NCI-H748 treated with DMSO at 0.1 percent for 48 hours (cell line): ENCODE results near the gene MEP1A.
"Not testable (repeated sequence)": the region's sequence is repeated elsewhere in the genome, so short reads cannot be mapped to it uniquely, and the experiment has no call there.

Experiments
- DNase-seq: peaks from one replicate; lab custom pipeline; 2025; lab: John Stamatoyannopoulos, UW

Gene MEP1A, protein sequence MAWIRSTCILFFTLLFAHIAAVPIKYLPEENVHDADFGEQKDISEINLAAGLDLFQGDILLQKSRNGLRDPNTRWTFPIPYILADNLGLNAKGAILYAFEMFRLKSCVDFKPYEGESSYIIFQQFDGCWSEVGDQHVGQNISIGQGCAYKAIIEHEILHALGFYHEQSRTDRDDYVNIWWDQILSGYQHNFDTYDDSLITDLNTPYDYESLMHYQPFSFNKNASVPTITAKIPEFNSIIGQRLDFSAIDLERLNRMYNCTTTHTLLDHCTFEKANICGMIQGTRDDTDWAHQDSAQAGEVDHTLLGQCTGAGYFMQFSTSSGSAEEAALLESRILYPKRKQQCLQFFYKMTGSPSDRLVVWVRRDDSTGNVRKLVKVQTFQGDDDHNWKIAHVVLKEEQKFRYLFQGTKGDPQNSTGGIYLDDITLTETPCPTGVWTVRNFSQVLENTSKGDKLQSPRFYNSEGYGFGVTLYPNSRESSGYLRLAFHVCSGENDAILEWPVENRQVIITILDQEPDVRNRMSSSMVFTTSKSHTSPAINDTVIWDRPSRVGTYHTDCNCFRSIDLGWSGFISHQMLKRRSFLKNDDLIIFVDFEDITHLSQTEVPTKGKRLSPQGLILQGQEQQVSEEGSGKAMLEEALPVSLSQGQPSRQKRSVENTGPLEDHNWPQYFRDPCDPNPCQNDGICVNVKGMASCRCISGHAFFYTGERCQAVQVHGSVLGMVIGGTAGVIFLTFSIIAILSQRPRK

DNA sequence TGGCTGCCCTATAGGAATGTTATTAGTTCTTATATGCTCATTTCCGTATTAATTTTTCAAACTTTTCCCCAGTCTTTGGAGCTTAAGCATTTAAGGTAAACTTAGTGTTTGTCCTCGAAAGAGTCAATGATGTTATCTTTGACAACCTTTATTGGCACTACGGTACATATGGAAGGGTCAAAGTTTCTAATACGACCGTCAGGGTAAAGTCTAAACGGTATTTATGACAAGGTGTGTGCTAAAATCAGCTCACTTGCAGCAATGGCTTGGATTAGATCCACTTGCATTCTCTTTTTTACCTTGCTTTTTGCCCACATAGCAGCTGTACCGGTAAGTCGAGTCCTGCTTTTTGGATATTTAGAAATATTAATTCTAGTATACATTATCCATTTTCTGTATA lies at the start of gene MEP1A:
TSS of gene MEP1A (plus strand) at position 252 of the 400 bp plus-strand sequence. CDS start at position 262, 10 bp downstream.
- no peak for DNase-seq

DNA sequence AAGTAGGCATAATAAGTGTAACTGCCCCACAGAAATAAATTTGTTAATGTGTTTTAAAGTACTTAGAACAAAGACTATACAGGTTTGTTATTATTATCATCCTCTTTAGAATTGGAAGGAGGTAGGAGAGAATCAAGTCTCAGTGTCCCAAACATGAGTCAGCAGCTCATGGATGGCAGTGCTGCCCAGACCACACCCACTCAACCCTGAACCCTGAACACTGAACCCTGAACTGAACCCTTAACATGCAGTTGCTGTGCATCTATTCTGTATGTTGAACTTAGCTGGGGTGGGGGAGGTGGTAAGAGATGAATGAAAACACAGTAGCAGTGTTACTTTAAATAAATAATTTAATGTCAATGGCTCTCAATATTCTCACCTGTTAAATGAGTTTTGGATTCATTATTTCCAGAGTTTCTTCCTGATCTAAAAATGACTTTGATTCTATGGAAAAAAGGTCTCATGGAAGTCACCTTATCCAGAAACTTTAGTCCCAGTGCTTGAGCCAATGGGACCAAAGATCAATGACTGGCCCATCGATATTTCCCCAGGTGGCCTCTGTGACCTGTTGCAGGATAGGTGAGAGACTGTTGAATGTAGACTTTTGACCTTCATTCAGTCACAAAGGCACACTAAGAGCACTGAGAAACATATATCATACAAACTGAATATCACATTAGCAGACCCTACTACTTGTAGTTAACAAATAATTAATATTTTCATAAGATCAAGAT lies 49.6 kb upstream of the MEP1A start:
- no peak for DNase-seq

DNA sequence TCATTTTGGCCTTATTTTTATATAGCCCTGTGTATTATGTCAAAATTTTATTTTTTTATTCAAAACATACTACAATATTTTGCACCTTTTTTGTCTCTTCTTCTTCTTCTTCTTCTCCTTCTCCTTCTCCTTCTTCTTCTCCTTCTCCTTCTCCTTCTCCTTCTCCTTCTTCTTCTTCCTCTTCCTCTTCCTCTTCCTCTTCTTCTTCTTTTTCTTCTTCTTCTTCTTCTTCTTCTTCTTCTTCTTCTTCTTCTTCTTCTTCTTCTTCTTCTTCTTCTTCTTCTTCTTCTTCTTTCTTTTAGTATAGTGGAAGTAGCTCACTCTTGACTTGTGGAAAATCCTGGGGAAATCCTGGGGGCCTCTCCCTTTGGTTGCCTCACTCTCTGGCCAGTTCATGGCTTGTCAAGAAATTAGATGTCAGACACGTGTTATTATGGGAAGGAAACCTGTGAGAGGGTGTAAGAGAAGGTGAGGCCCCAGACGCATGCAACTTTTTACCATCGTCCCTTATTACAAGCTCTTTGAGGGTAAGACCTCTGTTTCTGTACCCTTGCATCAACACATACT lies 48.9 kb upstream of the MEP1A start:
- not testable (repeated sequence) for DNase-seq

DNA sequence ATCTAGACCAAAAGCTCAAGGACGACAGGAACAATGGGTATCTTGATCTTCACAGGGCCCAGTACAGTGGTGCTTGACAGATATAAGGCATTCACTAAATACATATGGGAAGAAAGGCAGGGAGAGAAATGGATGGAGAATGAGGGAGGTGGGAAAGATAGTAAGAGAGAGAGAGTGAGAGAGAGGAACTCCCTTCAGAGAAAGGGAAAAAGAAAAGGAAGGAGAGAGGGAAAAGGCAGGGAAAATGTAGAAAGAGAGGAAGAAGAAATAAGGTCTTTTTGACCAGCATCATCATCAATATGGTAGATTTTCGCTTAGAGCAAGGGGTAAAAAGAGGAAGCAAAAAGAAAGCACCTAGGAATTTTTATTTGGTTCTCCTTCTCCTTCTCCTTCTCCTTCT lies 47.2 kb upstream of the MEP1A start:
- no peak for DNase-seq

DNA sequence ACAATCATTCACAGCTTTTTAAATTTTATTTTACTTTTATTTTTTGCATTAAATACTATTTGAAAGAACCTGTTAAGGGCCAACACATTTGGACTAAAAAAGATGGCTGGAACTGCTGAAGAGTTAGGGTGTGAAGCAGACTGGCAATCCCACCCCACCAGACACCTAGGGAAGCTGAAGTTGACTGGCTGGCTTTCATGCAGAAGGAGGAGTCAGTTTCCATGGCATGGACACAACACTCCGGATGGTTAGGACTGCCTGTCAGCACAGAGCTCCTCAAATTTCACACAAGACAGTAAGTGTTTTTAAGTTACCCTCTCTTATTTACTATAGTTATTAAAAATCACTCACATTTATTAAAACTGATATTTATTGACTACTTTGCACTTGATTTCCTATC lies 46.5 kb upstream of the MEP1A start, which contains the start of gene ANKRD66:
TSS of gene ANKRD66 (plus strand) at position 238 of the 400 bp plus-strand sequence. CDS start 5,016 bp downstream, outside the sequence.
- no peak for DNase-seq

DNA sequence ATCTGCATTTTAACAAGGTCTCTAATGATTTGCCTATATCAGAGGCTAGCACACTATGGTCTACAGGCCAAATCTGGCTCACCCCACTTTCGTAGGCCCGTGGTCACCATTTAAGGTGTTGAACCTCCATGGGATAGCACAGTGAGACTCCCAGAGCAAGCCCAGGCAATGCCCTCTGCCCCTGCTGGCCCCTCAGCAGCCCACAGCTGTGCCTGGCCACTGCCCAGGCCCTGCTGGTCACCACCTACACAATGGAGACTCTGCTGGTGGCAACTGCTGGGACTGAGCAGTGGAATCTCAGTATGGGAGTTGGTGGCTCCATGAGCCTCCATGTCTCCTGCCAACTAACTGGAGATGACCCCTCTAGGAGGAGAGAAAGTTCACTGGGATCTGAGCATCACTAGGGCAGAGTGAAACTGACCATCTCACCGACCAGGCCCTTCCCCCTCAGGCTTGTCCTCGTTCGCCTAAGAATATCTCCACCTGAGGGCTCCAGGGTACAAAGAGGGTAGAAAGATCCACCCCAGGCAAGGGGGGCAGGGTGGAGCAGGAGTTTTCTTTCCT lies 44.2 kb upstream of the MEP1A start:
- DNase-seq = no peak

DNA sequence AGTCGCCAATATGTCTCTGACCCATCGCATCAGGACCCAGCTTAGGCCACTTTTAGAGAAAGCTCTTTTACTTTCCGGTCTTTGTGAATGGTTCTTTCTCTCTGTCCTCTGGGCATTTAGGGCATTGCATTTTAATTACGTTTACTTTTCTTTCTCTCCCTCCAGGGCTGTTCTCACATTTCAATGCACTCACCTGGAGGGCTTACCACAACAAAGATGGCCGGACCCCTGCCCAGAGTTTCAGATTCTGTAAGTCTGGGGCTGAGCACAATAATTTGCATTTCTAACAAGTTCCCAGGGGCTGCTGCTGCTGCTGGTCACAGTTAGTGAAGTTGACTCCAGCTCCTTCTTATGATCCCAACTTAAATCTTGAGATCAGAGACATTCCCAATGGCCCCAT lies 43.5 kb upstream of the MEP1A start:
- no peak for DNase-seq

DNA sequence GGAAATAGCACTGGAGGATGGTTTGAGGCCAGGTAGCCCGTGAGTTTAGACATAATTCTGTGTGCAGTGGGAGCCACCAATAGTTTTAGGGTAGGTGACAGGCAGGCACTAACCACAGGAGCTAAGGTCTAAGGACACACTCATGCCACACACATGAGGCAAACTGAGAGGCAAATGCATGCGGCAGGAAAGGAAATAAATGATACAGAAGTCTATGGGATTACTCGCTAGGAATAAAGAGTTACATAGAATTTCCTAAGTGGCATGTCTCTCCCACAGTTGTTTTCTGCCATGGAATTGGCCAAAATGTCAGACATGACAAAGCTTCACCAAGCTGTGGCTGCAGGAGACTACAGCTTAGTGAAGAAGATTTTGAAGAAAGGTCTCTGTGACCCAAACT lies 41.5 kb upstream of the MEP1A start:
- DNase-seq = no peak

DNA sequence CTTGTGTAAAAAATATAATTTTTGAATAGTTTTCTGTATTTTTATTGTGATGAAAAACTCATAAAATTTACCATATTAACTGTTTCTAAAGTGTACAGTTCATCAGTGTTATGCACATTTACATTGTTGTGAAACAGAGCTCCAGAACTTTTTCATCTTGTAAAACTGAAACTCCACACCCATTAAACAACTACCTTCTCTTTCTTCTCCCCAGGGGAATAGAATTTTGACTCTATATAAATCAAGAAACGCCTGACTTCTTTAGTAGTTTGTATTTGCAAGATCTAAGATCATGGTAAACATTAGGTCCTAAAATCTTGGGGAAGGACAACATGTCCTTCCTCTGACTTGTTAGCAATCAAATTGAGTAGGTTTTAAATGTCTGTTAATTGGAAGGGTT lies 37.3 kb upstream of the MEP1A start:
- DNase-seq = no peak

DNA sequence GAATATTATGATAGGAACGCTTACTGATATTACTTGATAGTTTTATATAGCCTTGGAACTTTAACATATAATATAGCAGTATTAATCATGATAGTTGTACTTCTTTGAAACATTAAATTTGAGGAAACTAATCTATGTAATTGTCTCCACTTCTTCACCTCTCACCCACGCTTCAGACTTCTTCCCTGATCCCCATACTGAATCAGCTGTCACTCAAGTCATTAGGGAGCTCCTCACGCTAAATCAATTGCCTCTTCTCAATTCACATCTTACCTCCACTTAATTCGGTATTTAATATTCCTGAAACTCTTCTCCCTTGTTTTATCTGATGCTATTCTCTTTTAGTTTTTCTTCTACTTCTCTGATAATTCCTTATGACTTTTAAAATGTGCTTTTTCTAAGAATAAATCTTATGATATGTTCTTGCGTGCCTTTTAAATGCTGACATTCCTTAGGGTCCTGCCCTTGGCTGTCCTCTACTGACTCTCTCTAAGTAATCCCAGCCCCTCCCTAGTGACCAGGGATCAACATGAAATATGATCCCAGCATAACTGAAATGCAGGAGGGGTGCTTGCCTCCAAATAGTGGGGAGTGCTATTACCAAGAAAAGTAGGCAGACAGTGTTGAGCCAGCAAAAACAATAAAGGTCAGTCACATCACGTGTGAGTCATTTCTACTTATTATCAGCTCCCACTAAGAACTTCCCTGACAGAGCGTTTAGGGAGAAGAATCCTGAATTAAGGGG lies 36.5 kb upstream of the MEP1A start:
- no peak for DNase-seq

DNA sequence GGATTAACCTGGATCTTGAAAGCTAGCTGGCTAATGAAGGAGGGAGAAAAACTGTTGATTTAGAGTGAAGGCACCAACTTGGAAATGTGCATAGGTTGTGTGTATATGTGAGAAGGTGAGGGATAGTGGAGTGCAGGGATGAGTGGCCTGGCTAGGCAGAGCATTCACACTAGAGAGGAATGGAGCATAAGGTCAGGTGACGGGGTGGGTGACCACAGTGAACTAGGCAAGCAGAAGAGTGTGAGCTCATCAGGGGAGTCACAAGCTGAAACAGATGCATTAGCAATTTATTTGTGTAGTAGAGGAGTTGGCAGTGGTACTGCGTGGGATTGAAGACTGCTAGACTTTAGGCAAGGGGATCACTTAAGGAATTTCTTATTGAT lies 36.0 kb upstream of the MEP1A start:
- DNase-seq = no peak

DNA sequence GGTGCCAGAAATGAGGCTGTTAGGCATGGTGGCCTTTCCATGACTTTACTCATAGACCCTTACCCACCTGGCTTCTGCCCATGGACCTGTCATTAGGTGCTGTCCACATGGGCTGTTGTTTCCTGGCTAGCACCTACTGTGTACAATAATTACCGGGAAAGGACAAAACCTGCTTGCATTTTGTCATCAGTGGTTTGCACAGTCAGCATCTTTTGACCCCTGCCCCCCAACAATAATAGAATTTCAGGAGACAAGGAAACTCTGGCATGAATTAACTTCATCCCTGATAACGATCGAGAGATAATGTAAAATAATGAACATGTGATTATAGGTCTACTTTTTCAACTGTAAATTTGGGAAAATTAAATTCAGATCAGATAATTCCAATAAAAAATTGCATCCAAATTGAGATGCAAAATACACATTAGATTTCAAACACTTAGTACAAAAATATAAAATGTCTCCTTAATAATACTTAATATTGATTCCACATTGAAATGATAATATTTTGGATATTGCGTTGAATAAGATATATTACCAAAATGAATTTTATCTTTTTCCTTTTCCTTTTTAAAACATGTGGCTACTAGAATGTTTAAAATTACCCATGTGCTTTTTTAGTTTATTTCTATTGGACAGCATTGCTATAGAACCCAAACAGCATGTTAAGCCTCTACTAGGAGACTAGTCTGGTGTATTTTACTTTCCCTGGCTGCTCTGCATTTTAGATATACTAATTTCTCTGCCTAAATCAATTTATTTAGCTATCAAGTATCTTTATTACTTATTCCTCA lies 34.0 kb upstream of the MEP1A start:
- no peak for DNase-seq

DNA sequence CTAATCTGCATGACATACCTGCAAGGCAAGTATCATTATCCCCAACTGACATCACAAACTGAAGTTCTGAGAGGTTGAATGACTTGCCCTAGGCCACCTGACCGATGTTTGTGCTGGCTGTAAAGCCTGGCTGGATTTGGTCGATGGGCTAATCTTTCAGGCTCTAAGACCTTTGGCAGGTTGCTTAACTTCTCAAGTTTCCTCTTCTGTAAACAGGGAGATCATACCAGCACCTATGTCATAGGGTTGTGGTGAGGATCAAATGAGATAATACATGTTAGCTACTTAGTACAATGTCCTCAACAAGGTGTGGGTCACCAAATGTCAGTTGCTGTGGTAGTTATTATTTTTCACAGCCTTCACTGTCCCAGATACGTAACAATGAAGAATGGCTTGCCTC lies 32.3 kb upstream of the MEP1A start:
- no peak for DNase-seq

DNA sequence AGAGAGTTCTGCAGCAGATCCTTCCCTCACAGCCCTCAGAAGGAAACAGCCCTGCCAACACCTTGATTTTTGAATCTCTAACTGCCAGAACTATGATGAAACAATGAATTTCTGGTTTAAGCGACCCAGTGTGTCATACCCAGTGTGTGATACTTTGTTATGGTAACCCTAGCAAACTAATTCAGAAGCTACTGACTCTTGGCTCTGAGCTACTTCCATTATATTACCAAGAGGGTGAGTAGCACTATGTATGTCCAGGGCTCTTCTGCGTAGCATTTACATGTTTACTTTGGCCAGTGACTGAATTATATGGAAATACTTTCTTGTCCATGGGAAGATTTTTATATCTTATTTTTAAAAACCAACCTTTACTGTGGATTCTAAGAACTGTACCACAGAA lies 29.7 kb upstream of the MEP1A start:
- DNase-seq = no peak

DNA sequence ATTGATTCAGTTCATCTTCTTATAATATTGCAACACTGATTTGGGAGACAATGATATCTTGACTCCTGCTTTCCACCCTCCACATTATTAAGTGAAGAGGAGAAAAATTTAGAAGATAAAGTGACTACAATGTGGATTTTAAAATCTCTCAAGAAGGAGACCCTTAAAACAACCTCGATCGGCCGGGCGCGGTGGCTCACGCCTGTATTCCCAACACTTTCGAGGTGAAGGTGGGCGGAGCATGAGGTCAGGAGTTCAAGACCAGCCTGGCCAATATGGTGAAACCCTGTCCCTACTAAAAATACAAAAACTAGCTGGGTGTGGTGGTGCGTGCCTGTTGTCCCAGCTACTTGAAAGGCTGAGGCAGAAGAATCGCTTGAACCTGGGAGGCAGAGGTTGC lies 28.9 kb upstream of the MEP1A start:
- not testable (repeated sequence) for DNase-seq

DNA sequence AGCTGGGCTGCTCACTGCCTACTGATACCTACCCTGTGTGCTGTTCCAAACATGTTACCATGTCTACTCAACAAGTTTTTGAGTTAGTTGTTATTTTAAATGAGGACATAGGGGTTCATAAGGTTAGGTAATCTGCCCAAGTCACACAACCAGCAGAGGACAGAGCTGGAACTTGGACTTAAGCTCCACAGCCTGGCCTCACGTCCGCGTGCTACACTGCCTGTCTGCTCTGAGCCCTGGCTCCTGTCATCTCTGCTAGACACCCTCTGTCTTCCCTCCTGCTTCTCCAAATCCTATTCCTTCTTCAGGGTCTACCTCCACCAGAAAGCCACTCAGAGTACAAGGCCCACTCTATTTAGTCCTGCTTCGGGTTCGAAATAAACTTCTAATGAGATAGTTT lies 28.2 kb upstream of the MEP1A start:
- no peak for DNase-seq

DNA sequence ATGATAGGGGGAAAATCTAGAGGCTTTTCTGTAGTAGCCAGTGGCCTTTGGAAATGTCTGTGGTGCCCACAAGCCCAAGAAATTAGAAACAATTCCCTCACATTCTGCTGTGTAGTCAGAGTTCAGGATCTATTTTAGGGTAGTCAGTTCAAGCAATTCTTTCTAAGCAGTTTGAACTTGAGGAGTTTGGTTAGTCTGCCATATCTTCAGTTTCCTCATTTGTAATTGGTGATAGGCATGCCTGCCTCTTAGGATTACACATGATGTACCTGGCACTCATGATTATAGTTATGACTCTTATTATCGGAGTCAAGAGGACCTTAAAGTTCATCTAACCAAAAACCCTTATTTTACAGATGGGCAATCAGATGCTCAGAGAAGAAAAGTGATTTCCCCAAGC lies 21.2 kb upstream of the MEP1A start:
- DNase-seq = no peak

DNA sequence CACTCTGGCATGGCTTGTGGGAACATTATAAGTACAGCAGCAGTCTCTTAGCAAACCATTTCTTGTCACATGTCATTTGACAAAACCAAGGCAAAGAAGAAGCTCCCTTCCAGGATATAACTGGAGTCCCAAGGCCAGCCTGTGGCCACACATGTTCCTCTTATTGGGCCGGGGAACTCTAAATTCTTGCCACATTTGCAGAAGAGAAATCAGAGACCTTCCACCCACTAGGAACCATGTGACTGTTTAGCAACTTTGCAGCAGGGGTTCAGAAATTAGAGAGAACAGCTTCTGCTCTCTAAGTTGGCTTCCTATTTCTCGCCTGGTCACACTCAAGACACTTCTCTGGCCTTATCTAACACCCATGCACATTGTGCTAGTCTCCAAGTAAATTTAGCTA lies 20.4 kb upstream of the MEP1A start:
- no peak for DNase-seq

DNA sequence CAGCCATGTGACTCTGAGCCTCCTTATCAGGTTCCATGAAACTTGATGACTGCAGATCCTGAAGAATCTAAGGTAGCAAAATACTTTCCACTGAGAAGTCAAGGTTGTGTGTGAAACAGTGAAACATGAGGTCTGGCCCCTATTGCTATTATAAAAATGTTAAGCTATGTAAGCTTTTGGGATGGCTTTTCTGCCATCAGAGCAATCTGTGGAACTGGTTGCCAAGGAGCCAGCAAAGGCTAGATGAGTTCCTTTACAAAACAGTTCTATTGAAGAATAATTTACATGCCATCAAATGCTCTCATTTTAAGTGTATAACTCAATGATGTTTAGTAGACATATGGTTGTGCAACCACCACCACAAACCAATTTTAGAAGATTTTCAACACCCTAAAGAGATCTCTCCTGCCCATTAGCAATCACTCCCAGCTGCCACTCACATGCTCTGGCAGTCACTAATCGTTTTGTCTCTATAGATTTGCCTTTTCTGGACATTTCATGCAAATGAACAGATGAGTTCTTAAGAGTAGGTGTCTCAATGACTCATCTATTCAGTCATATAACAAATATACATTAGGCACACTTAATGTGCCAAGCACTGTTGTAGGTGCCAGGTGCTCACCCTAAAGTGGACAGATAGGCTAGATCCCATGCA lies 19.9 kb upstream of the MEP1A start:
- DNase-seq = no peak

DNA sequence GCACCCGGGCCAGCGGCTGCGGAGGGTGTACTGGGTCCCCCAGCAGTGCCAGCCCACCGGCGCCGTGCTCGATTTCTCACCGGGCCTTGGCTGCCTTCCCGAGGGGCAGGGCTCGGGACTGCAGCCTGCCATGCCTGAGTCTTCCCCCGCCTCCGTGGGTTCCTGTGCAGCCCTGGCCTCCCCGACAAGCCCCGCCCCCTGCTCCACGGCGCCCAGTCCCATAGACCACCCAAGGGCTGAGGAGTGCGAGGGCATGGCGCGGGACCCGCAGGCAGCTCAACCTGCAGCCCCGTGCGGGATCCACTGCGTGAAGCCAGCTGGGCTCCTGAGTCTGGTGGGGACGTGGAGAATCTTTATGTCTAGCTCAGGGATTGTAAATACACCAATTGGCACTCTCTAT lies 18.5 kb upstream of the MEP1A start:
- not testable (repeated sequence) for DNase-seq
